SK-N-SH (cell line): ENCODE data around the gene CDKAL1. TPM values are rescaled to one million over a fixed set of nuclear protein-coding genes. Genes with fewer than 3 reads are reported as not detected.

Experiments
- CTCF ChIA-PET: fragments of 300-600, 350-600 bp; formaldehyde crosslinking; extraction: SDS; loops from one replicate; lab custom pipeline; 2021; lab: Yijun Ruan, JAX
- POLR2A ChIA-PET: fragments of 350-600 bp; sonication (Branson Sonifier 250); formaldehyde crosslinking; extraction: SDS; loops from one replicate; lab custom pipeline; 2020; ENCODE audit warnings: antibody characterized with exemption, inconsistent platforms; lab: Yijun Ruan, JAX
- DNase-seq: peaks from one replicate; pipeline ENCODE4 v3.0.0; 2012
- H2AFZ ChIP-seq: fragments of 200-600 bp; sonication (generic); 2 replicates; pipeline ENCODE4 v1.8.1; 2016; ENCODE audit warnings: antibody characterized with exemption, mild to moderate bottlenecking, low read depth
- H3F3A ChIP-seq: fragments of 200-600 bp; sonication (generic); replicated peaks from 2 replicates; pipeline ENCODE3; 2016; ENCODE audit warnings: antibody characterized with exemption, mild to moderate bottlenecking; ENCODE audit not compliant: insufficient read depth
- H3K27ac ChIP-seq, 2 experiments: fragments of 200-500 bp in 1 of 2; fragments of 200-600 bp in 1 of 2; sonication (Bioruptor generic) in 1 of 2; sonication (generic), shearing (Covaris generic) in 1 of 2; 2 replicates each; pipeline versions ENCODE4 v1.5.1 to v1.6.1; 2014 to 2016; ENCODE audit warnings: low read depth in 2 of 2, inconsistent platforms in 1 of 2, low read length in 1 of 2, mild to moderate bottlenecking in 1 of 2, mixed read lengths in 1 of 2
- H3K27me3 ChIP-seq: fragments of 200-600 bp; sonication (generic), shearing (Covaris generic); 2 replicates; pipeline ENCODE4 v1.6.1; 2016; ENCODE audit warnings: mixed run types; ENCODE audit not compliant: insufficient read depth
- H3K36me3 ChIP-seq, 2 experiments: fragments of 200-500 bp in 1 of 2; fragments of 200-600 bp in 1 of 2; sonication (Bioruptor generic) in 1 of 2; sonication (generic) in 1 of 2; replicated peaks in 1 of 2; 2 replicates each; pipeline versions ENCODE3 to v1.5.1; 2014 to 2016; ENCODE audit warnings: low read length in 1 of 2, mild to moderate bottlenecking in 1 of 2; ENCODE audit not compliant: insufficient read depth in 2 of 2, control insufficient read depth in 1 of 2
- H3K4me1 ChIP-seq, 2 experiments: fragments of 200-500 bp in 1 of 2; fragments of 200-600 bp in 1 of 2; sonication (Bioruptor generic) in 1 of 2; sonication (generic), shearing (Covaris generic) in 1 of 2; 2 replicates each; pipeline versions ENCODE4 v1.5.1 to v1.6.1; 2014 to 2016; ENCODE audit warnings: low read depth in 1 of 2, low read length in 1 of 2, mixed run types in 1 of 2; ENCODE audit not compliant: insufficient read depth in 2 of 2, control insufficient read depth in 1 of 2
- H3K4me2 ChIP-seq: fragments of 200-600 bp; sonication (generic), shearing (Covaris generic); 2 replicates; pipeline ENCODE4 v1.6.1; 2017; ENCODE audit warnings: mixed run types
- H3K4me3 ChIP-seq, 2 experiments: fragments of 200-500 bp in 1 of 2; fragments of 200-600 bp in 1 of 2; sonication (Bioruptor generic) in 1 of 2; sonication (generic), shearing (Covaris generic) in 1 of 2; 2 replicates each; pipeline versions ENCODE4 v1.5.1 to v1.8.1; 2014 to 2016; ENCODE audit warnings: low read depth in 2 of 2, inconsistent platforms in 1 of 2, low read length in 1 of 2, mild to moderate bottlenecking in 1 of 2, mixed read lengths in 1 of 2, moderate library complexity in 1 of 2
- H3K79me2 ChIP-seq: fragments of 200-600 bp; sonication (generic); 2 replicates; pipeline ENCODE4 v1.8.1; 2017; ENCODE audit warnings: mild to moderate bottlenecking; ENCODE audit not compliant: insufficient read depth
- H3K9ac ChIP-seq: fragments of 200-600 bp; sonication (generic); 2 replicates; pipeline ENCODE4 v1.6.1; 2017; ENCODE audit warnings: mixed run types
- H3K9me2 ChIP-seq: fragments of 200-600 bp; sonication (generic); 2 replicates; pipeline ENCODE4 v1.6.1; 2017; ENCODE audit warnings: mixed run types
- H3K9me3 ChIP-seq: fragments of 200-600 bp; sonication (generic); 2 replicates; pipeline ENCODE4 v1.6.1; 2017; ENCODE audit warnings: mixed run types, mild to moderate bottlenecking, moderate library complexity
- H4K20me1 ChIP-seq: fragments of 200-600 bp; sonication (generic); 2 replicates; pipeline ENCODE4 v1.6.1; 2017; ENCODE audit warnings: mild to moderate bottlenecking, mixed run types; ENCODE audit not compliant: insufficient read depth
- CHD2 ChIP-seq: fragments of 150-350 bp; IDR thresholded peaks from 2 replicates; pipeline ENCODE4 v1.6.1; 2018; ENCODE audit warnings: low read length; ENCODE audit not compliant: partially characterized antibody
- ELF1 ChIP-seq: IDR thresholded peaks from 2 replicates; pipeline ENCODE4 v1.4.0; 2012
- EP300 ChIP-seq, 2 experiments: IDR thresholded peaks; 2 replicates each; pipeline versions ENCODE4 v1.4.0 to v1.6.1; 2012; ENCODE audit warnings: borderline replicate concordance in 1 of 2, low read depth in 1 of 2, low read length in 1 of 2
- FOSL2 ChIP-seq: IDR thresholded peaks from 2 replicates; pipeline ENCODE4 v1.4.0; 2012; ENCODE audit warnings: low read depth, mild to moderate bottlenecking, moderate library complexity, borderline replicate concordance
- GATA2 ChIP-seq: sonication (generic); formaldehyde crosslinking; IDR thresholded peaks from 2 replicates; pipeline ENCODE4 v1.5.0; 2020; ENCODE audit warnings: mild to moderate bottlenecking, missing genetic modification reagents
- MEF2A ChIP-seq: IDR thresholded peaks from 2 replicates; pipeline ENCODE4 v1.4.0; 2012; ENCODE audit warnings: low read depth, borderline replicate concordance
- NFIC ChIP-seq: IDR thresholded peaks from 2 replicates; pipeline ENCODE4 v1.4.0; 2012; ENCODE audit warnings: borderline replicate concordance
- RAD21 ChIP-seq: IDR thresholded peaks from 2 replicates; pipeline ENCODE4 v1.6.1; 2012; ENCODE audit warnings: mild to moderate bottlenecking, low read length
- RCOR1 ChIP-seq: fragments of 150-350 bp; IDR thresholded peaks from 2 replicates; pipeline ENCODE4 v1.6.1; 2017; ENCODE audit warnings: antibody characterized with exemption, low read length
- RFX5 ChIP-seq: IDR thresholded peaks from 2 replicates; pipeline ENCODE4 v1.6.1; 2012; ENCODE audit warnings: mild to moderate bottlenecking, improper control_type of control experiment, low read length
- TCF12 ChIP-seq: IDR thresholded peaks from 2 replicates; pipeline ENCODE4 v1.4.0; 2012
- WGBS: methylation state at CpG from one replicate; pipeline ENCODE4 v1.1.6; 2017; ENCODE audit warnings: low lambda C conversion rate; 5-methylcytosine and 5-hydroxymethylcytosine counted together
- polyA plus RNA-seq, 3 experiments: library from polyadenylated mRNA; depleted of rRNA; stranded (reverse); fragments of >200 nt; gene quantifications; 2 replicates each; pipeline ENCODE4 v1.2.3, GENCODE V29; 2012
- TF ChIP-seq, protein P1 (sequence below): IDR thresholded peaks from 2 replicates; pipeline ENCODE4 v1.4.0; 2012; ENCODE audit warnings: low read depth, borderline replicate concordance
- TF ChIP-seq, protein P2 (sequence below): IDR thresholded peaks from 2 replicates; pipeline ENCODE4 v1.6.1; 2012; ENCODE audit warnings: mild to moderate bottlenecking, low read depth, low read length, moderate library complexity
- TF ChIP-seq, protein P3 (sequence below): IDR thresholded peaks from 2 replicates; pipeline ENCODE4 v1.4.0; 2012; ENCODE audit warnings: low read depth, borderline replicate concordance

CDKAL1 gene
- polyA plus RNA-seq, 1 of the 3 experiments (the other 2 are of a cell fraction) = 2.6 TPM

DNA sequence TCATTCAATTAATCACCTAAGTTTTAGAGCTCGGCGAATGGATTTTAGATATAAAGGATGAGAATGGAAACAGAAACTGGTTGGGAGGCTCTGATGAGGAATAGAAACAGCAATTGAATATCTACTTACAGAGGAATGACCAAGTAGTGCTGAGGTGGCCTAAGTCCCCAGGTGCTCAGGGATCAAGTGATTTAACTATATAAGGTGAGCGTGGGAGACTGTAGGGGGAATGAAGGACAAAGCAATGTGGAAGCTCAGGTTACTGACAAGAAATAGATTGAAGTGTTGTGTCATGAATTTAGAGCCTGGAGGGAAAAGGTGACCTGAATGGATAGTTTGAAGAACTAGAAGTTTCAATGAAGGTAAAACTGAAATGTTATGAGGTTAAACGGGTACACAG is 563.9 kb downstream of the CDKAL1 start:
- H3K27me3 ChIP-seq = no peaks in the 10 kb centered on the region
- H3K4me1 ChIP-seq = no peaks in the 10 kb centered on the region; a peak in 1 of 4 replicates
- no peak overlapping the region for H3K9ac ChIP-seq
- H3F3A ChIP-seq = no peaks in the 10 kb centered on the region
- H3K4me3 ChIP-seq = no peak overlapping the region
- no peaks in the 10 kb centered on the region for H3K9me3 ChIP-seq
- H3K79me2 ChIP-seq = no peaks in the 10 kb centered on the region
- H3K9me2 ChIP-seq = no peaks in the 10 kb centered on the region
- H4K20me1 ChIP-seq = no peaks in the 10 kb centered on the region
- WGBS = 96% methylated on average over 4 of the region's 4 CpGs
- TF ChIP-seq RFX5 (no peak), FOSL2 (no peak), RCOR1 (no peak), TCF12 (no peak), RAD21 (no peak), CHD2 (no peak)
- TF ChIP-seq, protein P1, sequence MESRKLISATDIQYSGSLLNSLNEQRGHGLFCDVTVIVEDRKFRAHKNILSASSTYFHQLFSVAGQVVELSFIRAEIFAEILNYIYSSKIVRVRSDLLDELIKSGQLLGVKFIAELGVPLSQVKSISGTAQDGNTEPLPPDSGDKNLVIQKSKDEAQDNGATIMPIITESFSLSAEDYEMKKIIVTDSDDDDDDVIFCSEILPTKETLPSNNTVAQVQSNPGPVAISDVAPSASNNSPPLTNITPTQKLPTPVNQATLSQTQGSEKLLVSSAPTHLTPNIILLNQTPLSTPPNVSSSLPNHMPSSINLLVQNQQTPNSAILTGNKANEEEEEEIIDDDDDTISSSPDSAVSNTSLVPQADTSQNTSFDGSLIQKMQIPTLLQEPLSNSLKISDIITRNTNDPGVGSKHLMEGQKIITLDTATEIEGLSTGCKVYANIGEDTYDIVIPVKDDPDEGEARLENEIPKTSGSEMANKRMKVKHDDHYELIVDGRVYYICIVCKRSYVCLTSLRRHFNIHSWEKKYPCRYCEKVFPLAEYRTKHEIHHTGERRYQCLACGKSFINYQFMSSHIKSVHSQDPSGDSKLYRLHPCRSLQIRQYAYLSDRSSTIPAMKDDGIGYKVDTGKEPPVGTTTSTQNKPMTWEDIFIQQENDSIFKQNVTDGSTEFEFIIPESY = no peak
- H2AFZ ChIP-seq = no peak overlapping the region
- CTCF ChIA-PET = interaction anchor here (0.8 kb wide), 1 partner anchor 18 kb away, joined by 3 read pairs; no protein-coding TSS in a partner anchor
- H3K27ac ChIP-seq = no peak overlapping the region
- no peak for DNase-seq
- H3K36me3 ChIP-seq = no peaks in the 10 kb centered on the region
- POLR2A ChIA-PET = no interaction called here
- H3K4me2 ChIP-seq = no peak overlapping the region

GRCh38 chr6:21098744-21099143 is 564.5 kb downstream of the CDKAL1 start:
- Histone ChIP-seq H3K4me1 (no peaks in the 10 kb centered on the region; a peak in 1 of 4 replicates), H3K4me3 (no peak overlapping the region), H3K27me3 (no peaks in the 10 kb centered on the region), H4K20me1 (no peaks in the 10 kb centered on the region), H3K4me2 (no peak overlapping the region), H3K9me2 (no peaks in the 10 kb centered on the region), H3K79me2 (no peaks in the 10 kb centered on the region), H3K36me3 (no peaks in the 10 kb centered on the region), H3K27ac (no peak overlapping the region), H3F3A (no peaks in the 10 kb centered on the region), H3K9me3 (no peaks in the 10 kb centered on the region), H3K9ac (no peak overlapping the region), H2AFZ (no peak overlapping the region)
- no peak for DNase-seq
- 100% methylated on average over 1 of the region's 1 CpG for WGBS
- TF ChIP-seq RAD21 (no peak), GATA2 (CRISPR knock-in tag) (no peak), NFIC (no peak), ELF1 (no peak), MEF2A (no peak), EP300 (IDR thresholded peaks at IDR 0.05; ENCODE audit: borderline replicate concordance in 1 of 2, low read depth in 1 of 2, low read length in 1 of 2) (no peak)
- TF ChIP-seq, protein P2, sequence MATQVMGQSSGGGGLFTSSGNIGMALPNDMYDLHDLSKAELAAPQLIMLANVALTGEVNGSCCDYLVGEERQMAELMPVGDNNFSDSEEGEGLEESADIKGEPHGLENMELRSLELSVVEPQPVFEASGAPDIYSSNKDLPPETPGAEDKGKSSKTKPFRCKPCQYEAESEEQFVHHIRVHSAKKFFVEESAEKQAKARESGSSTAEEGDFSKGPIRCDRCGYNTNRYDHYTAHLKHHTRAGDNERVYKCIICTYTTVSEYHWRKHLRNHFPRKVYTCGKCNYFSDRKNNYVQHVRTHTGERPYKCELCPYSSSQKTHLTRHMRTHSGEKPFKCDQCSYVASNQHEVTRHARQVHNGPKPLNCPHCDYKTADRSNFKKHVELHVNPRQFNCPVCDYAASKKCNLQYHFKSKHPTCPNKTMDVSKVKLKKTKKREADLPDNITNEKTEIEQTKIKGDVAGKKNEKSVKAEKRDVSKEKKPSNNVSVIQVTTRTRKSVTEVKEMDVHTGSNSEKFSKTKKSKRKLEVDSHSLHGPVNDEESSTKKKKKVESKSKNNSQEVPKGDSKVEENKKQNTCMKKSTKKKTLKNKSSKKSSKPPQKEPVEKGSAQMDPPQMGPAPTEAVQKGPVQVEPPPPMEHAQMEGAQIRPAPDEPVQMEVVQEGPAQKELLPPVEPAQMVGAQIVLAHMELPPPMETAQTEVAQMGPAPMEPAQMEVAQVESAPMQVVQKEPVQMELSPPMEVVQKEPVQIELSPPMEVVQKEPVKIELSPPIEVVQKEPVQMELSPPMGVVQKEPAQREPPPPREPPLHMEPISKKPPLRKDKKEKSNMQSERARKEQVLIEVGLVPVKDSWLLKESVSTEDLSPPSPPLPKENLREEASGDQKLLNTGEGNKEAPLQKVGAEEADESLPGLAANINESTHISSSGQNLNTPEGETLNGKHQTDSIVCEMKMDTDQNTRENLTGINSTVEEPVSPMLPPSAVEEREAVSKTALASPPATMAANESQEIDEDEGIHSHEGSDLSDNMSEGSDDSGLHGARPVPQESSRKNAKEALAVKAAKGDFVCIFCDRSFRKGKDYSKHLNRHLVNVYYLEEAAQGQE = no peak
- TF ChIP-seq, protein P3, sequence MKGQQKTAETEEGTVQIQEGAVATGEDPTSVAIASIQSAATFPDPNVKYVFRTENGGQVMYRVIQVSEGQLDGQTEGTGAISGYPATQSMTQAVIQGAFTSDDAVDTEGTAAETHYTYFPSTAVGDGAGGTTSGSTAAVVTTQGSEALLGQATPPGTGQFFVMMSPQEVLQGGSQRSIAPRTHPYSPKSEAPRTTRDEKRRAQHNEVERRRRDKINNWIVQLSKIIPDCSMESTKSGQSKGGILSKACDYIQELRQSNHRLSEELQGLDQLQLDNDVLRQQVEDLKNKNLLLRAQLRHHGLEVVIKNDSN = no peak
- CTCF ChIA-PET = interaction anchor here (0.8 kb wide), 1 partner anchor 19 kb away, joined by 3 read pairs; no protein-coding TSS in a partner anchor
- POLR2A ChIA-PET = no interaction called here
